ENCODE data around the gene CDC14A. TPM values are rescaled to one million over a fixed set of nuclear protein-coding genes. Genes with fewer than 3 reads are reported as not detected.

The CDC14A gene
- polyA plus RNA-seq, 4 donors: 13.7 to 32.3 (median 30.1) TPM

- no peak for DNase-seq (ENCODE audit: low read depth in 4 of 4, low spot score in 3 of 4)
These were observed 172.0 kb downstream of the CDC14A start for GRCh38 chr1:100524355-100524754.

GRCh38 chr1:100526894-100527293 is 174.6 kb downstream of the CDC14A start:
- no peak for DNase-seq (ENCODE audit: low read depth in 4 of 4, low spot score in 3 of 4)

DNA sequence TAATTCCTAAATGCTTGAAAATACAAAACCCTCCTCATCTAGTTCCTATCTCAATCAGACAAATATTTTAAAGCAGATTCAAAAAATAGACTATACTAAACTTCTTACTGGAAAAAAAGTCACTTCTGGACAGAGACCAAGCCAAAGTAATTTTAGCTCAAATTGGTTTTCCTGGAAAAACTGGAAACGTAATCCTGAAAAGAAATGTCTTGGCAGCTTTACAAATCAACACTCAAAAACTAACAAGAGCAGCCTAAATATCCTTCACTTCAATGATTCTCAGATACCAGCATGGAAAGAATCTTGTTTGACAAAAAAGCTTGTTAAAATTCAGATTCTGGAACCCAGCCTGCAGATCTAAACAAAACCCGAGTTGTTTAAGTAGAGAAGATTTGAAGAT is 176.6 kb downstream of the CDC14A start:
- DNase-seq (ENCODE audit: low read depth in 4 of 4, low spot score in 3 of 4): no peak

DNA sequence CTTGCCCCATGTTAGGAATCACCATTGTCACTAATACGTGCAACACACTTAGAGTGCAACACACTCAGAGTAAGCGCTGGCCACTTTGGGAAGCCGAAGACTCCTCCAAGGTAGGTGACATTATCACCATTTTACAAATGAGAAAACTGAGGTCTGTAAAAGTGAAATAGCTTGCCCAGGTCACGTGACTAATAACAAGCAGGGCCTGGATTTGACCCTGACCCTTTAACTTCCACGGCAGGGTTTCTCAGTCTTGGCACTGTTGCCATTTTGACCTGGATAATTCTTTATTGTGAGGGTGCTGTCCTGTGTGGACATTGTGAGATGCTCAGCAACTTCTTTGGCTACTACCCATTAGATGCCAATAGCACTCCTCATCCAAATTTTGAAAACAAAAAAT is 177.8 kb downstream of the CDC14A start:
- no peak for DNase-seq (ENCODE audit: low read depth in 4 of 4, low spot score in 3 of 4)

GRCh38 chr1:100530880-100531487 is 178.7 kb downstream of the CDC14A start:
- no peak for DNase-seq (ENCODE audit: low read depth in 4 of 4, low spot score in 3 of 4)

GRCh38 chr1:100532645-100533044 is 180.3 kb downstream of the CDC14A start:
- DNase-seq (ENCODE audit: low read depth in 4 of 4, low spot score in 3 of 4): no peak

DNA sequence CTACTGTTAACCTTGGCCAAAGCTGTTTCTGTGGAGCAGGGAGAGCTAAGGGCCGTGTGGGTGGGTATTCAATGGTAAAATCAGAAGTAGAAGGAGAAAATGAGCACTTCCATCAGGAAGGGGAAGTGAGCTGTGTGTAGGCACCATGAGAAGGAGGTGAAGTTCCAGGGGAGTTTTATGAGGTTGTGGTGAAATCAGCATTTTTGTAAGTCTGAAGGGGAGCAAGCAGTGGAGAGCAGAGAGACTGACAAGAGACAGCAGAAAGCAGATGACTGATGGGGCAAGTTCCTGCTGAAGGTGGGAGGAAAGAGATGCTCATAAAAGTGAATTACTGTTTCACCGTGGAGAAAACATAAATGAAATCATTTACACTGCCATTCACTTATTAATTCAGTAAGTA is 183.0 kb downstream of the CDC14A start:
- no peak for DNase-seq (ENCODE audit: low read depth in 4 of 4, low spot score in 3 of 4)

DNA sequence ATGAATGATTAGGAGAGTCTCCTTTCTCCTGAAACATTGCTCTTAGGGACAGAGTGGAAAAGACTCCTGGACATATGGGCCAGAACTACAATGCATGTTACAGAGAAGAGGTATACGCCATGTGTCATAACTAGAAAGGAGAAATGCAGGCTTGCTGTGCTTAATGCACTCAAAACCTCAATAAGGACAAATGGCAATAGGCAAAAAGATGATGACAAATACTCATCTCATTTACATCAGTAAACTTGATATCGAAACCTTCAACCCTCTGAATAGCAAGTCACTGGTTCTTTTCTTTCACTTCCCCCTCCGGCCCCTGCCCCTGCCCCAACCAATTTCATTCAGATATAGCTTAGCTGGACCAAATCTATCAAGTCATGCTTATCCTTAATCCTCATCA is 183.7 kb downstream of the CDC14A start:
- DNase-seq (ENCODE audit: low read depth in 4 of 4, low spot score in 3 of 4): no peak

GRCh38 chr1:100538913-100539835 is 186.9 kb downstream of the CDC14A start:
- no peak for DNase-seq (ENCODE audit: low read depth in 4 of 4, low spot score in 3 of 4)

DNA sequence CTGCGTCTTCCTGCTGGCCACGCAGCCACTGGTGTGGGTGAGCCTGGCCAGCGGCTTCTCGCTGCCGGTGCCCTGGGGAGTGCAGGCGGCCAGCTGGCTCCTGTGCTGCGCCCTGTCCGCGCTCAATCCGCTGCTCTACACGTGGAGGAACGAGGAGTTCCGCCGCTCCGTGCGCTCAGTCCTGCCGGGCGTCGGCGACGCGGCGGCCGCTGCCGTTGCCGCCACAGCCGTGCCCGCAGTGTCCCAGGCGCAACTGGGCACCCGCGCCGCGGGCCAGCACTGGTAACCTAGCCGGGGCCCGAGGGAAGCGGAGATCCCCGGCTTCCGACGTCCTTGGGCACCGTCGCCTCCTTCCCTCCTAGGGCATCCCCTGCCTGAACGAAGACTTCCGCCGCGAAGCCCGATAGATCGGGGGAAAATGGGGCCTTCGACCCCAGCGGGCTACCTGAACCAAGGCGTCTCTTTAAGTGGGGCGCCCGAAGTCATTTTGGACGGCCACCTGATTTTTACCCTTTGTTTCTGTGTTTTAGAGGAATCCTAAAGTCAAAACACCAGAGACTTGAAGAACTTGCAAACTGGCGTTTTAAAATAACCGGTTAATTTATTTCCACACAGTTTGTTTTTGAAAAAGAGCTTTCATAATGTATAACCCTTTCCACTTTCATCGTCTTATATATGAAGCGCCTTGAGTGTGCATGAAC is 187.7 kb downstream of the CDC14A start:
- DNase-seq (ENCODE audit: low read depth in 4 of 4, low spot score in 3 of 4): no peak

DNA sequence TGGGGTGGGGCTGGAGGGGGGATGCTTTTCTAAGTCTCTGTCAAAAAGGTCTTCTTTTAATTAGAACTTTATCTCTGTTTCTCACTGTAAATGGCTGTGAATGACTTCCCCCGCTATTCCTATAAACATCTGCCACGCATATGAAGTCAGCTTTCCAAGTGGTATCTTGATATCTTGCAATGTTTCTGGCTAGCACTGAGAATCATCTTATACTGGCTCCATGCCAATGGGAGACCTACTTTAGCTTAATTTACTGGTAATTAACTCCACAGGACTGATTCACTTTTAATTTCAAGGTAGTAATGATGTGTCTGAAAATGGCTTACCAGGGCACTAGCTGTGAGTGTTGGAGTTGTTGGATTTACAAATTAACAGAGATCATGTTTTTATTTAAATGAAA is 190.0 kb downstream of the CDC14A start:
- DNase-seq (ENCODE audit: low read depth in 4 of 4, low spot score in 3 of 4): no peak

DNA sequence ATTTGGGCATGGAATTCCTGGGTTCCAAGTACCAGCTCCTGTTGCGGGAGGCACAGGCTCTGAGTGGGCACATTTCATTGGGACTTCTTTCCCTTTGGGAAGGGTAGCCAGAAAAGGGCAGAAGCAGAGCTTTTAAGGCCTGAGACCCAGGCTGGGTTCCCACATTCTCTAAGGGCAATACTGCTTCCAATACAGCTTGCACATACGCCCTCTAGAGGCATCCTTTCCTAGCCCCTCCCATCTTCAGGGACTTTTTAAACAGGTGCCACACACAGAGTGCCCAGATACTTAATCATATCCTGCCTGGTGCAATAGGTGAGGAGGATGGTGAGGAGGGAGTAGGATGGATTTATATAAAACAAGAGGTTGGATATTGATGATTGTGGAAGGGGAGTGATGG is 191.3 kb downstream of the CDC14A start:
- no peak for DNase-seq (ENCODE audit: low read depth in 4 of 4, low spot score in 3 of 4)

DNA sequence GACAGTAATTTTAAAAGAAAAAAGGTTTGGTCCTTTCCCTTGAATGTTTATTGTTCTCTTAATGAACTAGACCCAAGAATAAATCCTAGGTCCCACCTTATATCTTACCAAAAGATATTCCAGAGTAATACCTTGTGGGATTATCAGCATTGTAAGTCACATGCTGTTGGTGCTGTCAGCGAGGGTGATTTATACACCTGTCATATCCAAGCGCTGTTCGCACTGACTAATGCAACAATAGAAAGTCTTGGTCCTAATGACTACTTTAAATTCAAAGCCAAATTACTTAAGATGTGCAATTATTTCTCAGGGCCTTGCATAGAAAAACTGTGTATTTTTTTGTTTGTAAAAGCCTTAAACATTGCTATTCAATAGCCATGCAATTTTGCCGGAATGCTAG is 192.5 kb downstream of the CDC14A start:
- no peak for DNase-seq (ENCODE audit: low read depth in 4 of 4, low spot score in 3 of 4)

- no peak for DNase-seq (ENCODE audit: low read depth in 4 of 4, low spot score in 3 of 4)
These were observed 193.5 kb downstream of the CDC14A start for GRCh38 chr1:100545855-100546254.

- DNase-seq (ENCODE audit: low read depth in 4 of 4, low spot score in 3 of 4): no peak
These were observed 199.7 kb downstream of the CDC14A start for GRCh38 chr1:100552031-100552430.

DNA sequence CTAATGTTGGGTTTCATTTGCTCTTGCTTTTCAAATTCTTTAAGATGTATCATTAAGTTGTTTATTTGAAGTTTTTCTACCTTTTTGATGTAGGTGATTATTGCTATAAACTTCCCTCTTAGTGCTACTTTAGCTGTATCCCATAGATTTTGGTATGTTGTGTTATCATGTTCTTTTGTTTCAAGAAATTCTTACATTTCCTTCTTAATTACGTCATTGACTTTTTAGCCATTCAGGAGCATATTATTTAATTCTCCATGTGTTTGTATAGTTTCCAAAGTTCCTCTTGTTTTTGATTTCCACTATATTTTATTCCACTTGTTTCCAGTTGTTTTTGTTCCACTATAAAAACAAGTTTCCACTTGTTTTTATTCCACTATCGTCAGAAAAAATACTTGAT is 200.6 kb downstream of the CDC14A start:
- DNase-seq (ENCODE audit: low read depth in 4 of 4, low spot score in 3 of 4): no peak

- no peak for DNase-seq (ENCODE audit: low read depth in 4 of 4, low spot score in 3 of 4)
These were observed 203.9 kb downstream of the CDC14A start for GRCh38 chr1:100556181-100556580.

DNA sequence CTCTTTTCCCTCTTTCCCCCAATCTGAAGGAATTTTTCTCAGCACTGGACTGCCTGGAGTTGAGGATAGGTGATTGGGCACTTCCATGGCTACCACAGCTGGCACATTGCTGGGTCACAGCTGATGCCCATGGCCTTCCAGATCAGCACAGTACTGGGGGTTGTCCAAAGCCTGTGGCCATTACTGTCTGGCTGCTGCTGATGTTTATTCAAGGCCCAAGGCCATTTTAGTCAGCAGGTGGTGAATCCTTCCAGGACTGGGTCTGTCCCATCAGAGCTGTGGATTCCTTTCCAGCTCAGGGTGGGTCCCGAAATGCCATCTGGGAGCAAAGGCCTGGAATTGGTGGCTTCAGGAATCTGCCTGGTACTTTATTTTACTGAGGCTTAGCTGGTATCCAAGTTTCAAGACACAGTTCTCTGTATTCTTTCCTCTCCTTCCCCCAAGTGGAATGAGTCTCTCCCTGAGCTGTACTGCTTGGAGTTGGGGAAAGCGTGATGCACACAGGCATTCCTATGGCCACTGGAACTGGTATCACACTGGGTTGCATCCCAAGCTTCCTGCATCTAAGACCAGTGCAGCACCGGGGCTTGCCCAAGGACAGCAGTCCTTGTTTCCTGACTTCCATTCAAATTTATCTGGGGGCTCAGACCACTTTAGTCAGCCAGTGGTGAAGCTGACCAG is 204.8 kb downstream of the CDC14A start:
- DNase-seq (ENCODE audit: low read depth in 4 of 4, low spot score in 3 of 4): no peak

DNA sequence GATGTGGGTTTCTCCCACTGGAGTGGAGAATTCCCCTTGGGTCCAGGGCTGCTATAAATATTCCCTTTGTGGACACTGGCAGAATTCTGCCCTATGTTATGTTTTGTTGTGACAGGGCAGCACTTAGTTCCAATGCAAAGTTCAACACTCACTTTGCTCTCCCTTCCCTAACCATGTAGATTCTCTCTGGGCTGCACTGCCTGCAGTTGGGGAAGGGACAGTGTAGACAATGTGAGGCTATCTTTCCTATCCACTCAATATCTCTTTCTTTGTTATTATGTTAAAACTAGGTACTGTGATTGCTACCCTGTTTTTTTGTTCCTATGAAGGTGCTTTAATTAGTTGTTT is 205.3 kb downstream of the CDC14A start:
- DNase-seq (ENCODE audit: low read depth in 4 of 4, low spot score in 3 of 4): no peak

DNA sequence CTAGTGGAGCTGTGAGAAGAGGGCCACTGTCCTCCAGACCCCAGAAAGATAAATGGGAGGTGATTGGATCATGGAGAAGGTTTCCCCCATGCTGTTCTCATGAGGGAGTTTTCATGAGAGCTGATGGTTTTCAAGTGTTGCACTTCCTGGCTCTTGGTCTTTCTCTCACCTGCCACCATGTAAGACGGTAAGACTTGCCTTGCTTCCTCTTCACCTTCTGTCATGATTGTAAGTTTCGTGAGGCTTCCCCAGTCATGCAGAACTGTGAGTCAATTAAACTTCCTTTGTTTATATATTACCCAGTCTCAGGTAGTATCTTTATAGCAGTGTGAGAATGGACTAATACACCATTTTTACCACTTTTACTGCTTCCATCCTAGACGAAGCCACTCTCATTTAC is 213.2 kb downstream of the CDC14A start:
- DNase-seq (ENCODE audit: low read depth in 4 of 4, low spot score in 3 of 4): no peak

All from left renal pelvis (tissue), 4 donors.